Thoracic aorta (tissue), 2 donors: ENCODE data around the gene ILF2. TPM values are rescaled to one million over a fixed set of nuclear protein-coding genes. Genes with fewer than 3 reads are reported as not detected.

Experiments used
- ATAC-seq: fragments of 150-250 bp; one replicate; pipeline ENCODE4 v1.8.0; 2017; ENCODE audit warnings: low read depth; ENCODE audit not compliant: insufficient number of reproducible peaks, low FRiP score
- DNase-seq: peaks from one replicate; pipeline ENCODE4 v3.0.0-alpha.2; 2020; ENCODE audit warnings: low spot score
- H3K27ac ChIP-seq, 2 donors: fragments of 200-600 bp; sonication (generic); 1 replicate in 1 of 2; 2 replicates in 1 of 2; pipeline ENCODE4 v1.5.1; 2016; ENCODE audit warnings: mild to moderate bottlenecking in 2 of 2, moderate library complexity in 2 of 2
- H3K27me3 ChIP-seq: fragments of 200-600 bp; sonication (generic); replicated peaks from 2 replicates; pipeline ENCODE4 v1.6.0; 2016; ENCODE audit warnings: mild to moderate bottlenecking; ENCODE audit not compliant: insufficient read depth
- H3K36me3 ChIP-seq: fragments of 200-600 bp; sonication (generic); one replicate; pipeline ENCODE4 v1.5.1; 2016
- H3K4me1 ChIP-seq, 2 donors: fragments of 200-600 bp; sonication (generic); 1 replicate in 1 of 2; 2 replicates in 1 of 2; pipeline versions ENCODE4 v1.5.1 to v1.6.0; 2016; ENCODE audit warnings: low read depth in 2 of 2, mild to moderate bottlenecking in 1 of 2; ENCODE audit not compliant: control insufficient read depth in 1 of 2
- H3K4me3 ChIP-seq: fragments of 200-600 bp; sonication (generic); 2 replicates; pipeline ENCODE4 v1.5.1; 2016; ENCODE audit warnings: mild to moderate bottlenecking
- H3K9me3 ChIP-seq: fragments of 200-600 bp; sonication (generic); 2 replicates; pipeline ENCODE4 v1.5.1; 2016
- CTCF ChIP-seq: fragments of 200-600 bp; sonication (generic); IDR thresholded peaks from one replicate; pipeline ENCODE4 v1.5.1; 2019; ENCODE audit warnings: antibody characterized with exemption
- total RNA-seq, 2 donors: library from RNA; depleted of rRNA; stranded (reverse); fragments of >200 nt; gene quantifications; one replicate each; pipeline versions ENCODE4 v1.1.0 to v1.2.3, GENCODE V29; 2016

Gene ILF2
- total RNA-seq, 2 donors from 2014 or later, result 75.7 to 81.8 TPM

- Histone ChIP-seq H3K27ac (no peak overlapping the region), H3K36me3 (no peaks in the 10 kb centered on the region)
These were observed 53.1 kb downstream of the ILF2 start for GRCh38 chr1:153617663-153618062.

GRCh38 chr1:153616917-153617311 is 53.9 kb downstream of the ILF2 start:
- no peak for DNase-seq
- Histone ChIP-seq H3K27ac (no peak overlapping the region), H3K9me3 (no peaks in the 10 kb centered on the region), H3K4me3 (no peak overlapping the region), H3K36me3 (no peaks in the 10 kb centered on the region), H3K27me3 (no peaks in the 10 kb centered on the region), H3K4me1 (peaks cover 0 to 5% of the 10 kb centered on the region in 2 donors)
- ATAC-seq, result no peak
- no peak for TF ChIP-seq CTCF

More at GRCh38 chr1:153617663-153618062, 53.1 kb downstream of the ILF2 start:
- no peak for TF ChIP-seq CTCF
- Histone ChIP-seq H3K9me3 (no peaks in the 10 kb centered on the region), H3K27me3 (no peaks in the 10 kb centered on the region), H3K4me3 (no peak overlapping the region), H3K4me1 (peaks cover 0 to 5% of the 10 kb centered on the region in 2 donors)
- no peak for ATAC-seq
- DNase-seq, result no peak

GRCh38 chr1:153616144-153616916 is 54.5 kb downstream of the ILF2 start, which contains the start of gene S100A14:
S100A14 (minus strand) TSS chr1:153616325; CDS start chr1:153615858, 467 bp downstream.
- ATAC-seq (no peak), DNase-seq (no peak)
- H3K27ac ChIP-seq, result no peak within 1 kb of the TSS
- no peak for TF ChIP-seq CTCF
- H3K4me1 ChIP-seq, result peaks cover 0 to 11% of the 10 kb centered on the region in 2 donors
- no peaks in the 10 kb centered on the region for H3K9me3 ChIP-seq
- H3K36me3 ChIP-seq, result no peaks in the 10 kb centered on the region
- no peaks in the 10 kb centered on the region for H3K27me3 ChIP-seq
- H3K4me3 ChIP-seq, result no peak within 1 kb of the TSS

- H3K27me3 ChIP-seq, result no peaks in the 10 kb centered on the region
- ATAC-seq, result no peak
- TF ChIP-seq CTCF, result no peak
- no peak overlapping the region for H3K27ac ChIP-seq
- no peak overlapping the region for H3K4me3 ChIP-seq
- H3K9me3 ChIP-seq, result no peaks in the 10 kb centered on the region
- no peaks in the 10 kb centered on the region for H3K36me3 ChIP-seq
- no peak for DNase-seq
- H3K4me1 ChIP-seq, result peaks cover 4 to 18% of the 10 kb centered on the region in 2 donors
These were observed 55.4 kb downstream of the ILF2 start for GRCh38 chr1:153615406-153615805.

GRCh38 chr1:153614906-153615305 is 55.9 kb downstream of the ILF2 start:
- H3K4me1 ChIP-seq, result peaks cover 9 to 23% of the 10 kb centered on the region in 2 donors

More at GRCh38 chr1:153614906-153615305, 55.9 kb downstream of the ILF2 start:
- ATAC-seq (no peak), DNase-seq (no peak)
- no peaks in the 10 kb centered on the region for H3K36me3 ChIP-seq
- H3K27ac ChIP-seq, result no peak overlapping the region
- H3K27me3 ChIP-seq, result no peaks in the 10 kb centered on the region
- H3K4me3 ChIP-seq, result no peak overlapping the region
- H3K9me3 ChIP-seq, result no peaks in the 10 kb centered on the region
- no peak for TF ChIP-seq CTCF
